Parathyroid adenoma (tissue), 2 donors: ENCODE results near the gene HGS.

Experiments used
- H2AFZ ChIP-seq: fragments of 300-600 bp; sonication (generic); one replicate; pipeline ENCODE4 v1.7.0; 2017; ENCODE audit warnings: antibody characterized with exemption, mild to moderate bottlenecking
- H3K27ac ChIP-seq: fragments of 300-600 bp; sonication (generic); one replicate; pipeline ENCODE4 v1.7.0; 2017
- H3K27me3 ChIP-seq: fragments of 300-600 bp; sonication (generic); one replicate; pipeline ENCODE4 v1.7.0; 2017; ENCODE audit warnings: low read length; ENCODE audit not compliant: control insufficient read depth, insufficient read depth
- H3K36me3 ChIP-seq: fragments of 300-600 bp; sonication (generic); one replicate; pipeline ENCODE4 v1.7.0; 2017; ENCODE audit warnings: low read length; ENCODE audit not compliant: control insufficient read depth, insufficient read depth
- H3K4me1 ChIP-seq: fragments of 300-600 bp; sonication (generic); one replicate; pipeline ENCODE4 v1.7.0; 2017; ENCODE audit warnings: control low read depth
- H3K4me2 ChIP-seq: fragments of 300-600 bp; sonication (generic); one replicate; pipeline ENCODE4 v1.7.0; 2017; ENCODE audit warnings: low read length
- H3K4me3 ChIP-seq: fragments of 300-600 bp; sonication (generic); one replicate; pipeline ENCODE4 v1.7.0; 2017; ENCODE audit warnings: low read depth, low read length
- H3K79me2 ChIP-seq: fragments of 300-600 bp; sonication (generic); one replicate; pipeline ENCODE4 v1.7.0; 2017; ENCODE audit warnings: control low read depth
- H3K9ac ChIP-seq: fragments of 300-600 bp; sonication (generic); one replicate; pipeline ENCODE4 v1.7.0; 2017; ENCODE audit warnings: mild to moderate bottlenecking
- H3K9me3 ChIP-seq: fragments of 300-600 bp; sonication (generic); one replicate; pipeline ENCODE4 v1.7.0; 2017; ENCODE audit warnings: low read length; ENCODE audit not compliant: control insufficient read depth
- TF ChIP-seq, protein P1 (sequence below): fragments of 300-600 bp; sonication (generic); IDR thresholded peaks from one replicate; pipeline ENCODE4 v1.7.0; 2017; ENCODE audit warnings: antibody characterized with exemption, mild to moderate bottlenecking
- donor health status: primary hyperparathyroidism.

Gene HGS

DNA sequence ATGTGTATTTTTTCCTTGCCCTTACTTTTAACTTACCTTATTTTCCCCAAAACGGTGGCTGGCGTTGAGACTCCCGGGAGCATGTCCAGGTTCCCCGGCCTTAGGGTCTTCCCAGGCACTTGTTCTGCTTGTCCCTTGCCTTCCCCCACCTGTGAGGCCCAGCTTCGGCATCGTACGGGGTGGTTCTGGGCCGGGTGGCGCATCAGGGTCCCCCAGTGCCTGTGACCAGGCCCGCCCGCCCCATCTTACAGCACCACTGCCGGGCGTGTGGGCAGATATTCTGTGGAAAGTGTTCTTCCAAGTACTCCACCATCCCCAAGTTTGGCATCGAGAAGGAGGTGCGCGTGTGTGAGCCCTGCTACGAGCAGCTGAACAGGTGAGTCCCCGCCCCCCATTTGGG lies 7.4 kb downstream of the HGS start:
- Histone ChIP-seq H3K27ac (no peak overlapping the region), H3K9me3 (no peaks in the 10 kb centered on the region), H2AFZ (no peak overlapping the region), H3K4me3 (no peak overlapping the region), H3K4me2 (no peak overlapping the region), H3K4me1 (no peaks in the 10 kb centered on the region), H3K9ac (no peak overlapping the region), H3K36me3 (no peaks in the 10 kb centered on the region), H3K27me3 (no peaks in the 10 kb centered on the region), H3K79me2 (peaks cover 47% of the 10 kb centered on the region)
- TF ChIP-seq, protein P1, sequence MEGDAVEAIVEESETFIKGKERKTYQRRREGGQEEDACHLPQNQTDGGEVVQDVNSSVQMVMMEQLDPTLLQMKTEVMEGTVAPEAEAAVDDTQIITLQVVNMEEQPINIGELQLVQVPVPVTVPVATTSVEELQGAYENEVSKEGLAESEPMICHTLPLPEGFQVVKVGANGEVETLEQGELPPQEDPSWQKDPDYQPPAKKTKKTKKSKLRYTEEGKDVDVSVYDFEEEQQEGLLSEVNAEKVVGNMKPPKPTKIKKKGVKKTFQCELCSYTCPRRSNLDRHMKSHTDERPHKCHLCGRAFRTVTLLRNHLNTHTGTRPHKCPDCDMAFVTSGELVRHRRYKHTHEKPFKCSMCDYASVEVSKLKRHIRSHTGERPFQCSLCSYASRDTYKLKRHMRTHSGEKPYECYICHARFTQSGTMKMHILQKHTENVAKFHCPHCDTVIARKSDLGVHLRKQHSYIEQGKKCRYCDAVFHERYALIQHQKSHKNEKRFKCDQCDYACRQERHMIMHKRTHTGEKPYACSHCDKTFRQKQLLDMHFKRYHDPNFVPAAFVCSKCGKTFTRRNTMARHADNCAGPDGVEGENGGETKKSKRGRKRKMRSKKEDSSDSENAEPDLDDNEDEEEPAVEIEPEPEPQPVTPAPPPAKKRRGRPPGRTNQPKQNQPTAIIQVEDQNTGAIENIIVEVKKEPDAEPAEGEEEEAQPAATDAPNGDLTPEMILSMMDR = no peak

- TF ChIP-seq, protein P1 = no peak
- H3K27ac ChIP-seq = no peak overlapping the region
- H3K4me3 ChIP-seq = no peak overlapping the region
- H3K4me1 ChIP-seq = no peaks in the 10 kb centered on the region
- no peaks in the 10 kb centered on the region for H3K36me3 ChIP-seq
- no peaks in the 10 kb centered on the region for H3K27me3 ChIP-seq
- no peak overlapping the region for H3K9ac ChIP-seq
- no peak overlapping the region for H3K4me2 ChIP-seq
- no peaks in the 10 kb centered on the region for H3K9me3 ChIP-seq
- no peak overlapping the region for H2AFZ ChIP-seq
- peaks cover 43% of the 10 kb centered on the region for H3K79me2 ChIP-seq
Measured at GRCh38 chr17:81691608-81692007, 7.8 kb downstream of the HGS start.

DNA sequence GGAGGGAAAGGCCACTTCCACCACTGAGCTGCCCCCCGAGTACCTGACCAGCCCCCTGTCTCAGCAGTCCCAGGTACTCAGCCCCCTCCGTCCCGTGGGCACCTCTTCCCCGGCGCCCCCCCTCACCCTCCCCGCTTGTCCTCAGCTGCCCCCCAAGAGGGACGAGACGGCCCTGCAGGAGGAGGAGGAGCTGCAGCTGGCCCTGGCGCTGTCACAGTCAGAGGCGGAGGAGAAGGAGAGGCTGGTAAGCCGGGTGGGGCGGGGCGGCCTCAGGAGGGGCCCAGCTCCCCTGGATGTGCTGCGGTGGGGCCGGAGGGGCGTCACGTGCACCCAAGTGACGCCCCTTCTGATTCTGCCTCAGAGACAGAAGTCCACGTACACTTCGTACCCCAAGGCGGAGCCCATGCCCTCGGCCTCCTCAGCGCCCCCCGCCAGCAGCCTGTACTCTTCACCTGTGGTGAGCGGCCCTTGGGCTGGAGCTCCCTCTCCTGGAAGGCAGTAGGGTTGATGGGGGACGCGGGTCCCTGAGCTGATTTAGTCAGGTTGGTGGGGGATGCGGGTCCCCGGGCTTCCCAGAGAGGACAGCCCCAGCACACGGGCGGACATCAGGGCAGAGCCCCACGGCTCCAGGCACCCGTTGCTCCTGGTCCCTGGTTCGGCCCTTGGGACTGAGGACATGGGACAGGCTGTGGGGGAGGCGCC lies 9.8 kb downstream of the HGS start:
- H3K9me3 ChIP-seq = no peaks in the 10 kb centered on the region
- no peak overlapping the region for H3K27ac ChIP-seq
- no peak overlapping the region for H3K4me3 ChIP-seq
- H3K36me3 ChIP-seq = no peaks in the 10 kb centered on the region
- no peak overlapping the region for H3K9ac ChIP-seq
- TF ChIP-seq, protein P1 = no peak
- peaks cover 29% of the 10 kb centered on the region for H3K79me2 ChIP-seq
- no peak overlapping the region for H3K4me2 ChIP-seq
- H3K27me3 ChIP-seq = no peaks in the 10 kb centered on the region
- no peak overlapping the region for H2AFZ ChIP-seq
- H3K4me1 ChIP-seq = no peaks in the 10 kb centered on the region

GRCh38 chr17:81694810-81695209 lies 11.0 kb downstream of the HGS start:
- Histone ChIP-seq H3K9ac (no peak overlapping the region), H3K27me3 (no peaks in the 10 kb centered on the region), H2AFZ (no peak overlapping the region), H3K4me1 (no peaks in the 10 kb centered on the region), H3K27ac (no peak overlapping the region), H3K79me2 (peaks cover 23% of the 10 kb centered on the region), H3K4me2 (no peak overlapping the region), H3K9me3 (no peaks in the 10 kb centered on the region), H3K36me3 (no peaks in the 10 kb centered on the region), H3K4me3 (no peak overlapping the region)
- TF ChIP-seq, protein P1 = no peak

- Histone ChIP-seq H3K27ac (no peak overlapping the region), H3K27me3 (no peaks in the 10 kb centered on the region), H2AFZ (no peak overlapping the region), H3K9me3 (no peaks in the 10 kb centered on the region), H3K79me2 (peaks cover 23% of the 10 kb centered on the region), H3K36me3 (no peaks in the 10 kb centered on the region), H3K4me2 (no peak overlapping the region), H3K4me3 (no peak overlapping the region), H3K9ac (no peak overlapping the region), H3K4me1 (no peaks in the 10 kb centered on the region)
- TF ChIP-seq, protein P1 = no peak
Measured at GRCh38 chr17:81695211-81695610, 11.4 kb downstream of the HGS start.
